Keratinocyte (primary cell): ENCODE results near the gene SEMA3F. TPM values are rescaled to one million over a fixed set of nuclear protein-coding genes. Genes with fewer than 3 reads are reported as not detected.

ENCODE experiments used
- DNase-seq: peaks from one replicate; pipeline ENCODE4 v3.0.0-alpha.2; 2011; ENCODE audit warnings: low read depth, missing footprints, low spot score
- FAIRE-seq: peaks from 2 replicates; lab custom pipeline; 2011; peaks lifted over from hg19 to GRCh38; lab: Jason Lieb, UNC
- H2AFZ ChIP-seq: 2 replicates; pipeline ENCODE4 v1.6.0; 2012; ENCODE audit warnings: low read length, control low read depth, inconsistent platforms; ENCODE audit not compliant: control insufficient read depth
- H3K27ac ChIP-seq: 2 replicates; pipeline ENCODE4 v1.5.1; 2011; ENCODE audit warnings: low read length; ENCODE audit not compliant: control insufficient read depth, insufficient read depth
- H3K27me3 ChIP-seq: 3 replicates; pipeline ENCODE4 v1.6.0; 2011; ENCODE audit warnings: low read length; ENCODE audit not compliant: control insufficient read depth, insufficient read depth; ENCODE audit errors: extremely low read depth
- H3K36me3 ChIP-seq, 2 experiments: 2 replicates in 1 of 2; 3 replicates in 1 of 2; pipeline ENCODE4 v1.5.1; 2011; ENCODE audit warnings: low read length in 2 of 2, mild to moderate bottlenecking in 1 of 2; ENCODE audit not compliant: control insufficient read depth in 2 of 2, insufficient read depth in 2 of 2; ENCODE audit errors: extremely low read depth in 1 of 2
- H3K4me1 ChIP-seq: 3 replicates; pipeline ENCODE4 v1.5.1; 2011; ENCODE audit warnings: low read length; ENCODE audit not compliant: control insufficient read depth, insufficient read depth; ENCODE audit errors: extremely low read depth
- H3K4me2 ChIP-seq: 3 replicates; pipeline ENCODE4 v1.6.0; 2011; ENCODE audit warnings: low read depth, low read length; ENCODE audit not compliant: control insufficient read depth, insufficient read depth; ENCODE audit errors: extremely low read depth
- H3K4me3 ChIP-seq, 3 experiments: fragments of 200-600 bp in 1 of 3; sonication (generic) in 1 of 3; 2 replicates in 2 of 3; 3 replicates in 1 of 3; pipeline ENCODE4 v1.5.1; 2011 to 2016; ENCODE audit warnings: low read length in 3 of 3, mild to moderate bottlenecking in 3 of 3, control low read depth in 2 of 3, inconsistent platforms in 1 of 3, low read depth in 1 of 3, mixed read lengths in 1 of 3, mixed run types in 1 of 3, moderate library complexity in 1 of 3; ENCODE audit not compliant: control insufficient read depth in 2 of 3, insufficient read depth in 2 of 3; ENCODE audit errors: extremely low read depth in 1 of 3
- H3K79me2 ChIP-seq: 2 replicates; pipeline ENCODE4 v1.6.0; 2012; ENCODE audit warnings: low read length; ENCODE audit not compliant: control insufficient read depth, insufficient read depth
- H3K9ac ChIP-seq: 3 replicates; pipeline ENCODE4 v1.6.0; 2011; ENCODE audit warnings: low read length; ENCODE audit not compliant: control insufficient read depth, insufficient read depth; ENCODE audit errors: extremely low read depth
- H3K9me1 ChIP-seq: 3 replicates; pipeline ENCODE4 v1.6.0; 2011; ENCODE audit warnings: low read length; ENCODE audit not compliant: control insufficient read depth, insufficient read depth; ENCODE audit errors: extremely low read depth
- H3K9me3 ChIP-seq: 2 replicates; pipeline ENCODE4 v1.5.1; 2012; ENCODE audit warnings: low read depth, low read length; ENCODE audit not compliant: control insufficient read depth
- H4K20me1 ChIP-seq: 3 replicates; pipeline ENCODE4 v1.6.0; 2011; ENCODE audit warnings: low read length; ENCODE audit not compliant: control insufficient read depth, insufficient read depth; ENCODE audit errors: extremely low read depth
- CTCF ChIP-seq, 3 experiments: IDR thresholded peaks in 1 of 3; conservative IDR thresholded peaks in 1 of 3; optimal IDR thresholded peaks in 1 of 3; 2 replicates in 2 of 3; 3 replicates in 1 of 3; pipeline versions ENCODE3 to v1.5.1; 2011; ENCODE audit warnings: low read length in 3 of 3, mild to moderate bottlenecking in 3 of 3, moderate library complexity in 2 of 3, control low read depth in 1 of 3, inconsistent platforms in 1 of 3; ENCODE audit not compliant: insufficient read depth in 2 of 3; ENCODE audit errors: extremely low read depth in 1 of 3
- EZH2 ChIP-seq: IDR thresholded peaks from one replicate; pipeline ENCODE4 v1.6.1; 2012; ENCODE audit warnings: inconsistent platforms, mild to moderate bottlenecking, low read length, moderate library complexity
- dilution Hi-C: fragments of 300-500 bp; cut with MboI; formaldehyde crosslinking; loops from one replicate; pipeline ENCODE4 v1.7.0; 2020; ENCODE audit warnings: low sequenced_read_pairs; ENCODE audit not compliant: extremely low pct_ligation_motif_present
- polyA plus RNA-seq, 5 experiments: library from polyadenylated mRNA; depleted of rRNA in 3 of 5; stranded (reverse) in 3 of 5; stranded (forward) in 1 of 5; unstranded in 1 of 5; fragments of >200 nt; gene quantifications; 1 replicate in 1 of 5; 2 replicates in 3 of 5; 3 replicates in 1 of 5; pipeline versions ENCODE4 v1.2.1 to v1.2.3, GENCODE V29; 2011 to 2012; ENCODE audit warnings: missing spikeins in 2 of 5, low read depth in 1 of 5, low replicate concordance in 1 of 5

Gene SEMA3F
- polyA plus RNA-seq, 1 donor (not counting 4 experiments of a cell fraction or from before 2014, with no cell fraction given): 72.8 TPM

GRCh38 chr3:50222169-50222528 is 67.0 kb downstream of the SEMA3F start:
- Histone ChIP-seq H3K9me3 (no peaks in the 10 kb centered on the region), H3K4me2 (no peak overlapping the region), H3K27me3 (peaks cover 4% of the 10 kb centered on the region), H3K4me3 (no peak overlapping the region), H3K36me3 (no peaks in the 10 kb centered on the region), H4K20me1 (no peaks in the 10 kb centered on the region), H3K4me1 (peaks cover 12% of the 10 kb centered on the region), H3K9me1 (no peaks in the 10 kb centered on the region), H2AFZ (no peak overlapping the region), H3K27ac (no peak overlapping the region), H3K79me2 (no peaks in the 10 kb centered on the region), H3K9ac (no peak overlapping the region)
- dilution Hi-C loops: no loop called here
- FAIRE-seq: no peak
- DNase-seq: no peak
- TF ChIP-seq CTCF (optimal IDR thresholded peaks at IDR 0.05 in 1 of 3, IDR thresholded peaks at IDR 0.05 in 1 of 3, conservative IDR thresholded peaks at IDR 0.05 in 1 of 3; ENCODE audit: extremely low read depth in 1 of 3, insufficient read depth in 2 of 3, low read length in 3 of 3): no peak
- no peak for TF ChIP-seq EZH2

GRCh38 chr3:50224639-50225038 is 69.5 kb downstream of the SEMA3F start:
- no peak for DNase-seq
- Histone ChIP-seq H3K4me3 (no peak overlapping the region), H3K4me2 (no peak overlapping the region), H3K9ac (no peak overlapping the region), H3K27me3 (peaks cover 4% of the 10 kb centered on the region), H3K36me3 (no peaks in the 10 kb centered on the region), H3K4me1 (peaks cover 15% of the 10 kb centered on the region), H3K27ac (no peak overlapping the region), H3K9me1 (no peaks in the 10 kb centered on the region), H3K79me2 (no peaks in the 10 kb centered on the region), H2AFZ (no peak overlapping the region), H4K20me1 (no peaks in the 10 kb centered on the region), H3K9me3 (no peaks in the 10 kb centered on the region)
- dilution Hi-C loops: no loop called here
- FAIRE-seq: no peak
- peak in 1 of 3 experiments; percentile 3 for TF ChIP-seq CTCF (optimal IDR thresholded peaks at IDR 0.05 in 1 of 3, IDR thresholded peaks at IDR 0.05 in 1 of 3, conservative IDR thresholded peaks at IDR 0.05 in 1 of 3; ENCODE audit: extremely low read depth in 1 of 3, insufficient read depth in 2 of 3, low read length in 3 of 3)
- TF ChIP-seq EZH2: no peak
